ENCODE results near the gene GRIK2.
"Not testable (repeated sequence)": the region's sequence is repeated elsewhere in the genome, so short reads cannot be mapped to it uniquely, and the experiment has no call there.

GRIK2 gene

DNA sequence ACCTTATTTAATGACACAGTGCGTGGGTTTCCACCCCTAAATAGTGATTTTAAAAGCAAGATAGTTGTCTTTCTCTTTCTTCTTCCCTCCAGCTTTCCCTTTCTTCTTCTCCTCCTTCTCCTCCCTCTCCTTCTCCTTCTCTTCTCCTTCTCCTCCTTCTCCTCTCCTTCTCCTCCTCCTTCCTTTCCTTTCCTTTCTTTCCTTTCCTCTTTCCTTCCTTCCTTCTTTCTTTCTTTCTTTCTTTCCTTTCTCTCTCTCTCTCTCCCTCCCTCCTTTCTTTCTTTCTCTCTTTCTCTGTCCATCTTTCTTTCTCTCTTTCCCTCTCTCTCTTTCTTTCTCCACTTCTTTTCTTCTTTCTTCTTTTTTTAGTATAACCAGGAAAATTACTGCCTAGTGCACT, 670.6 kb downstream of the GRIK2 start:
- DNase-seq = no peak

- DNase-seq = no peak
Observed at GRCh38 chr6:102066301-102066700, 672.8 kb downstream of the GRIK2 start.

DNA sequence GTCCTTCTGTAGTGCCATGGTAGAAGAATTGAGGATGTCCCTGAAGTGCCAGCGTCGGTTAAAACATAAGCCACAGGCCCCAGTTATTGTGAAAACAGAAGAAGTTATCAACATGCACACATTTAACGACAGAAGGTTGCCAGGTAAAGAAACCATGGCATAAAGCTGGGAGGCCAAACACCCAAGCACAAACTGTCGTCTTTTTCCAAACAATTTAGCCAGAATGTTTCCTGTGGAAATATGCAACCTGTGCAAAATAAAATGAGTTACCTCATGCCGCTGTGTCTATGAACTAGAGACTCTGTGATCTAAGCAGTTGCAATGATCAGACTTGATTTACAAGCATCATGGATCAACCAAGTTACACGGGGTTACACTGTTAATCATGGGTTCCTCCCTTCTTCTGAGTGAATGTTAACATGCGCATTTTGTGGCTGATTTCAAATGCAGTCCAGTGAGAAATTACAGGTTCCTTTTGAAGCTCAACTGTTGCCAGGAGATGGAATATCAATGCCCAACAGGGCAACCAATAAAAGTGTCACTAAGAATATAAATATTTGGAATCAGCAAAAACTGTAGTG, 674.9 kb downstream of the GRIK2 start:
- no peak for DNase-seq

- DNase-seq = peak; percentile 0
Observed at GRCh38 chr6:102075539-102075938, 682.0 kb downstream of the GRIK2 start.

- DNase-seq = no peak
Observed at GRCh38 chr6:102085257-102085656, 691.7 kb downstream of the GRIK2 start.

- not testable (repeated sequence) for DNase-seq
Observed at GRCh38 chr6:102088160-102088559, 694.7 kb downstream of the GRIK2 start.

- no peak for DNase-seq
Observed at GRCh38 chr6:102114402-102114801, 720.9 kb downstream of the GRIK2 start.

DNA sequence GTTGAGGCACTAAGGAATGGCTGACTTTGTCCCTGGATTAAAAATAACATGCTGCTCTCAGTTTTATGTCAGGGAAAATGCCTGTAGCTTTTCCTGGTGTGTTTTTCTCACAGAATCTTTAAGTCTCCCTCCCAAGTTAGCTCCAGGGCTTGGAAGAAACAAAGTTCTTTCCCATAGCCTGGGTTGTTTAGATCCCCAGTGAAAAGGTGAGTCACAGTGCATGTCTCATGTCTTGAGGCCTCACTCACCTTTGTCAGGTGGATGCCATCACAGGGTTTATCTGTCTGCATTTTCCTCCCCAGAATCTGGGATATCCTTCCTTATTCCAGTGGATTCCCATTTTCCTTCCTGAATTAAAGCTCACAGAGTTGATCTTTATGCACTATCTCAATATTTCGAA, 722.4 kb downstream of the GRIK2 start:
- no peak for DNase-seq

DNA sequence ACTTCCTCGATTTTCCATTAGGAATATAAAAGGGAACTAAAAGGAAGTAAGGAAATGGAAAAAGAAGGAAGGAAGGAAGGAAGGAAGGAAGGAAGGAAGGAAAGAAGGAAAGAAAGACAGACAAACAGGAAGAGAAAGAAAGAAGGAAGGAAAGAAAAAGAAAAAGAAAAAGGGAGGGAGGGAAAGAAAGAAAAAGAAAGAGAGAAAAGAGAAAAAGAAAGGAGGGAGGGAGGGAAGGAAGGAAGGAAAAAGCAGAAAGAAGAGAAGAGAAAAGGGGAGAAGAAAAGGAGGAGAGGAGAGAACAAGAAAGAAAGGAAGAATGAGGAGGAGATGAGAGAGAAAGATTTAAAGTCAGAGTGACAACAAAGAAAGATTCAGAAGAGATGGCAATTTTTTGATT, 724.5 kb downstream of the GRIK2 start:
- DNase-seq = no peak
